CD4-positive, alpha-beta T cell (primary cell): Measurements from ENCODE around the gene FMNL3. TPM values are rescaled to one million over a fixed set of nuclear protein-coding genes. Genes with fewer than 3 reads are reported as not detected.

Source experiments
- ATAC-seq: fragments of 200-7000 bp; cut with Tn5 transposase; one replicate; pipeline ENCODE4 v1.10.0; 2022; ENCODE audit warnings: mild to moderate bottlenecking; ENCODE audit not compliant: poor library complexity
- CTCF ChIA-PET: fragments of 350-600 bp; sonication (Branson Sonifier 250); formaldehyde crosslinking; loops from one replicate; lab custom pipeline; 2021; ENCODE audit warnings: antibody characterized with exemption, inconsistent platforms; lab: Charles Lee
- POLR2A ChIA-PET: fragments of 350-600 bp; sonication (Branson Sonifier 250); formaldehyde crosslinking; loops from one replicate; lab custom pipeline; 2021; ENCODE audit warnings: antibody characterized with exemption, inconsistent platforms; lab: Charles Lee
- DNase-seq, 14 experiments: peaks; one replicate each; pipeline ENCODE4 v3.0.0-alpha.2; 2013 to 2020; ENCODE audit warnings: mixed read lengths in 2 of 14
- H3K27ac ChIP-seq, 2 donors: one replicate each; pipeline versions ENCODE4 v1.5.1 to v1.7.0; 2013; ENCODE audit warnings: low read length in 2 of 2, low read depth in 1 of 2, mild to moderate bottlenecking in 1 of 2
- H3K27me3 ChIP-seq, 2 experiments: 1 replicate in 1 of 2; 2 replicates in 1 of 2; pipeline versions ENCODE4 v1.6.1 to v1.7.0; 2013; ENCODE audit warnings: low read length in 2 of 2, control low read depth in 1 of 2, mild to moderate bottlenecking in 1 of 2, moderate library complexity in 1 of 2; ENCODE audit not compliant: insufficient read depth in 2 of 2, control insufficient read depth in 1 of 2
- H3K36me3 ChIP-seq: one replicate; pipeline ENCODE4 v1.6.1; 2013; ENCODE audit warnings: low read length, control low read depth; ENCODE audit not compliant: insufficient read depth
- H3K4me1 ChIP-seq: one replicate; pipeline ENCODE4 v1.6.1; 2013; ENCODE audit warnings: low read length, control low read depth; ENCODE audit not compliant: insufficient read depth
- H3K4me3 ChIP-seq: one replicate; pipeline ENCODE4 v1.5.1; 2013; ENCODE audit warnings: mild to moderate bottlenecking, low read length, moderate library complexity
- H3K9me3 ChIP-seq, 2 experiments: 1 replicate in 1 of 2; 2 replicates in 1 of 2; pipeline versions ENCODE4 v1.6.1 to v1.7.0; 2013; ENCODE audit warnings: low read length in 2 of 2, mild to moderate bottlenecking in 2 of 2, control low read depth in 1 of 2, moderate library complexity in 1 of 2; ENCODE audit not compliant: control insufficient read depth in 1 of 2, insufficient read depth in 1 of 2
- H3K27ac Mint-ChIP-seq: one replicate; pipeline ENCODE4 v1.8.0; 2020; ENCODE audit warnings: mixed read lengths
- H3K27me3 Mint-ChIP-seq: one replicate; pipeline ENCODE4 v1.8.0; 2021; ENCODE audit warnings: mixed read lengths
- H3K36me3 Mint-ChIP-seq: one replicate; pipeline ENCODE4 v1.8.0; 2021; ENCODE audit warnings: low read depth, mixed read lengths
- H3K4me1 Mint-ChIP-seq: one replicate; pipeline ENCODE4 v1.8.0; 2021; ENCODE audit warnings: low read depth, mixed read lengths
- H3K4me3 Mint-ChIP-seq: one replicate; pipeline ENCODE4 v1.8.0; 2020; ENCODE audit warnings: mild to moderate bottlenecking, mixed read lengths
- H3K9me3 Mint-ChIP-seq: one replicate; pipeline ENCODE4 v1.8.0; 2020; ENCODE audit warnings: mixed read lengths
- intact Hi-C, 2 experiments: fragments of 100-400 bp; cut with DNase I in 1 of 2; cut with micrococcal nuclease in 1 of 2; formaldehyde crosslinking; loops; one replicate each; pipeline versions ENCODE4 v1.15.1 to v1.9.0; 2023 to 2025; cut with DNase I, micrococcal nuclease
- total RNA-seq, 174 experiments: library from RNA in 2 of 174; stranded (reverse) in 2 of 174; gene quantifications; one replicate each; pipeline ENCODE4 v1.2.3 and lab custom pipeline; 2021 to 2026
- TF ChIP-seq, protein P1 (sequence below): fragments of 200-600 bp; IDR thresholded peaks from one replicate; pipeline ENCODE4 v1.8.0; 2022; ENCODE audit warnings: antibody characterized with exemption, mild to moderate bottlenecking

The FMNL3 gene
- total RNA-seq, 2 experiments from 2014 or later: 33.3 to 34.8 TPM

DNA sequence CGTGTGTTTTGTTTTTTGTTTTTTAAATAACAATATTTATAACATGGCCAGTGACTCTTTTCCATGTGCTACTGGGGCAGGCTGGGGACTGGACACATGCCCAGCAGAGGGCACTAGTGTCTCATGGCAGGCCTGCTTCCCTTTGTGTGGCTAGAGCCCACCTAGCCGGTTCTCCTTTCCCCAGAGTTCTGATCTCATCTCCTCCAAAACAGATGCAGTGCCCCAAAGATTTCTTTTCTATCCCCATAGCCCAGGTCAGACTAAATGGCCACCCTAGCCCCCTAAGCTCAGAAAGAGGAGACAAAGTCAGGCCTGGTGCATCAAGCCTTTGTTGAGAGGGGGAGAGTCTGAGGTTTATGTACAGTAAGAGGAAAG, 62.6 kb downstream of the FMNL3 start:
- Histone ChIP-seq H3K27me3 (no peaks in the 10 kb centered on the region), H3K4me3 (no peak overlapping the region), H3K4me1 (peaks cover 31% of the 10 kb centered on the region), H3K27ac (peak overlapping the region; percentile 17 to 18), H3K36me3 (peaks cover 40% of the 10 kb centered on the region), H3K9me3 (no peaks in the 10 kb centered on the region)
- Mint-ChIP-seq H3K27me3 (no peaks in the 10 kb centered on the region), H3K4me3 (peak overlapping the region; percentile 2), H3K27ac (peak overlapping the region; percentile 78), H3K4me1 (peaks cover 36% of the 10 kb centered on the region), H3K36me3 (peaks cover 55% of the 10 kb centered on the region), H3K9me3 (no peaks in the 10 kb centered on the region)
- ChIA-PET POLR2A (interaction anchor here (0.7 to 5.3 kb wide), 6 partner anchors 18 to 513 kb away, joined by 3 to 36 read pairs (median 4); partner anchors contain the start of genes FMNL3 and NCKAP5L), CTCF (interaction anchor here (0.5 to 3.6 kb wide), 13 partner anchors 10 to 231 kb away, joined by 3 to 56 read pairs (median 5); partner anchors contain the start of genes FMNL3 and TMBIM6)
- DNase-seq: peak; percentile 73 to 92 (median 80)
- TF ChIP-seq, protein P1, sequence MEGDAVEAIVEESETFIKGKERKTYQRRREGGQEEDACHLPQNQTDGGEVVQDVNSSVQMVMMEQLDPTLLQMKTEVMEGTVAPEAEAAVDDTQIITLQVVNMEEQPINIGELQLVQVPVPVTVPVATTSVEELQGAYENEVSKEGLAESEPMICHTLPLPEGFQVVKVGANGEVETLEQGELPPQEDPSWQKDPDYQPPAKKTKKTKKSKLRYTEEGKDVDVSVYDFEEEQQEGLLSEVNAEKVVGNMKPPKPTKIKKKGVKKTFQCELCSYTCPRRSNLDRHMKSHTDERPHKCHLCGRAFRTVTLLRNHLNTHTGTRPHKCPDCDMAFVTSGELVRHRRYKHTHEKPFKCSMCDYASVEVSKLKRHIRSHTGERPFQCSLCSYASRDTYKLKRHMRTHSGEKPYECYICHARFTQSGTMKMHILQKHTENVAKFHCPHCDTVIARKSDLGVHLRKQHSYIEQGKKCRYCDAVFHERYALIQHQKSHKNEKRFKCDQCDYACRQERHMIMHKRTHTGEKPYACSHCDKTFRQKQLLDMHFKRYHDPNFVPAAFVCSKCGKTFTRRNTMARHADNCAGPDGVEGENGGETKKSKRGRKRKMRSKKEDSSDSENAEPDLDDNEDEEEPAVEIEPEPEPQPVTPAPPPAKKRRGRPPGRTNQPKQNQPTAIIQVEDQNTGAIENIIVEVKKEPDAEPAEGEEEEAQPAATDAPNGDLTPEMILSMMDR: peak; percentile 98
- ATAC-seq: peak; percentile 95
- intact Hi-C loops: loop anchor here (1.0 to 2.0 kb wide), 5 partner anchors 18 to 134 kb away; partner anchors contain the start of gene FMNL3 (in 2 of the 2)

DNA sequence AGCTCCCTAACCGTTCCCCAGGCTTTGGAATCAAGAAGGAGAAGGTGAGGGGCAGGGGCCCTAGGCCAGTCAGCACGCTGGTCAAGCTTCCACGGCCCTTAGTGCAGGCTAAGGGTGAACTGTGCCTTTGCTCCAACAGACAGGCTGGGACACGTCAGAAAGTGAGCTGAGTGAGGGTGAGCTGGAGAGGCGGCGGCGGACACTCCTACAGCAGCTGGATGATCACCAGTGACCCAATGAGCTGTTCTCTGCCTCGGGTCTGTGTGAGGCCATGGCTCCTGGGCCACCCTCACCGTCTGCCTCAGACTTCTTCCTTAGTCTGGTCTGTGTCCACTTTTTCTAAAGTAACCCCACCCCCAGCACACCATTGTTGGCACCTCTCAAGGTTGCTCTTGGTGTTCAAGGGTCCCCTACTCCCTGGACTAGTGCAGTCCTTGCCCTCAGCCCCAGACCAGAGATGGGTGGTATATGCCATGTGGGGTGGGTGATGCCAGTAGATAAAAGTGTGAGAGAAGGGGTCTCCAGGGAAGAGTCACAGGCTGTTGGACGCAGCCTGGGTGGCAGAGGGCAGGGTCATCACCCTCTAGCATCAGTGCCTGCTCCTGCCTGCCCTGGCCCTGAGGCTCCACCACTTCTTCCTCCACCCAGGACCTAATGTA, 63.1 kb downstream of the FMNL3 start:
- Mint-ChIP-seq H3K4me3 (no peak overlapping the region), H3K27me3 (no peaks in the 10 kb centered on the region), H3K4me1 (peaks cover 38% of the 10 kb centered on the region), H3K9me3 (no peaks in the 10 kb centered on the region), H3K36me3 (peaks cover 50% of the 10 kb centered on the region), H3K27ac (peak overlapping the region; percentile 78)
- DNase-seq: no peak
- H3K36me3 ChIP-seq: peaks cover 35% of the 10 kb centered on the region
- no peaks in the 10 kb centered on the region for H3K27me3 ChIP-seq
- no peak overlapping the region for H3K4me3 ChIP-seq
- ChIA-PET CTCF (interaction anchor here (0.8 to 3.6 kb wide), 6 partner anchors 10 to 134 kb away, joined by 3 to 56 read pairs (median 4); partner anchors contain the start of gene FMNL3), POLR2A (interaction anchor here (1.0 to 5.3 kb wide), 5 partner anchors 18 to 184 kb away, joined by 3 to 36 read pairs (median 3); partner anchors contain the start of genes FMNL3 and NCKAP5L)
- H3K9me3 ChIP-seq: no peaks in the 10 kb centered on the region
- TF ChIP-seq, protein P1: no peak
- H3K27ac ChIP-seq: no peak overlapping the region
- peaks cover 28% of the 10 kb centered on the region for H3K4me1 ChIP-seq
- peak; percentile 13 for ATAC-seq
- intact Hi-C loops: loop anchor here (1.0 to 2.0 kb wide), 5 partner anchors 19 to 135 kb away; partner anchors contain the start of gene FMNL3 (in 2 of the 2)

DNA sequence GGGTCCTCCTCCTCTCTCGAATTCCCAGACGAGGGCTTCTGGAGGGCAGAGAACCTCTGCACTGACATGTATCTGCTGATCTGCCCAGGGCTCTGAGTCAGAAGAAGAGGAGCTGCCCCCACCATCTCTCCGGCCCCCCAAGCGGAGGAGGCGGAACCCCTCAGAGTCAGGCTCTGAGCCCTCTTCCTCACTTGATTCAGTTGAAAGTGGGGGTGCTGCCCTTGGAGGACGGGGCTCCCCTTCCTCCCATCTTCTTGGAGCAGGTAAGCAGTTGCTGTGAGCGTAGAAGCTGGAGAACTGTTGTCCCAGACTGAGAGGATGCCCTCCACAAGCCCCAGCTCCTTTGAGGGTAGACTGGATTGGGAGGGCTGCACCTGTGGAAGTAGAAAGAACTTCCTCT, 64.1 kb downstream of the FMNL3 start:
- no peak for DNase-seq
- H3K36me3 Mint-ChIP-seq: peaks cover 41% of the 10 kb centered on the region
- no peak overlapping the region for H3K4me3 ChIP-seq
- peaks cover 30% of the 10 kb centered on the region for H3K4me1 Mint-ChIP-seq
- no peak overlapping the region for H3K27ac Mint-ChIP-seq
- ChIA-PET POLR2A (interaction anchor here (1.0 to 3.4 kb wide), 2 partner anchors 30 to 63 kb away, joined by 3 to 21 read pairs; partner anchors contain the start of gene FMNL3), CTCF (interaction anchor here (0.8 to 3.6 kb wide), 5 partner anchors 36 to 196 kb away, joined by 3 to 56 read pairs (median 4); partner anchors contain the start of genes FMNL3 and TMBIM6)
- peaks cover 19% of the 10 kb centered on the region for H3K4me1 ChIP-seq
- H3K4me3 Mint-ChIP-seq: no peak overlapping the region
- H3K27ac ChIP-seq: no peak overlapping the region
- TF ChIP-seq, protein P1: no peak
- no peaks in the 10 kb centered on the region for H3K9me3 Mint-ChIP-seq
- H3K36me3 ChIP-seq: peaks cover 26% of the 10 kb centered on the region
- no peaks in the 10 kb centered on the region for H3K9me3 ChIP-seq
- H3K27me3 Mint-ChIP-seq: no peaks in the 10 kb centered on the region
- ATAC-seq: no peak
- intact Hi-C loops: no loop called here
- H3K27me3 ChIP-seq: no peaks in the 10 kb centered on the region
